Right cardiac atrium (tissue), 5 donors: ENCODE results near the gene CEP164. TPM values are rescaled to one million over a fixed set of nuclear protein-coding genes. Genes with fewer than 3 reads are reported as not detected.

Experiments
- ATAC-seq, 2 donors: fragments of 200-7000 bp; cut with Tn5 transposase; one replicate each; pipeline versions ENCODE4 v1.8.0 to v1.9.1; 2020; ENCODE audit warnings: moderate library complexity in 2 of 2, mild to moderate bottlenecking in 1 of 2
- DNase-seq, 3 donors: peaks; one replicate each; pipeline ENCODE4 v3.0.0-alpha.2; 2020
- H3K27ac ChIP-seq: one replicate; pipeline ENCODE4 v1.5.1; 2013; ENCODE audit warnings: mild to moderate bottlenecking, low read length, control low read depth, moderate library complexity
- H3K27me3 ChIP-seq: one replicate; pipeline ENCODE4 v1.6.1; 2013; ENCODE audit not compliant: control insufficient read depth, insufficient read depth
- H3K4me1 ChIP-seq: one replicate; pipeline ENCODE4 v1.6.1; 2013; ENCODE audit warnings: low read length; ENCODE audit not compliant: control insufficient read depth, insufficient read depth
- H3K4me3 ChIP-seq: one replicate; pipeline ENCODE4 v1.5.1; 2013; ENCODE audit warnings: low read length, control low read depth
- H3K9me3 ChIP-seq: one replicate; pipeline ENCODE4 v1.6.1; 2013; ENCODE audit warnings: low read length; ENCODE audit not compliant: control insufficient read depth
- WGBS: extraction: QIAGEN DNeasy Blood & Tissue Kit; methylation state at CpG from one replicate; pipeline ENCODE4 v1.1.7; 2013; 5-methylcytosine and 5-hydroxymethylcytosine counted together
- intact Hi-C, 4 donors: fragments of 100-400 bp; cut with DNase I; formaldehyde crosslinking; loops; one replicate each; pipeline versions ENCODE4 v1.11.0 to v1.14.0; 2022 to 2023
- polyA plus RNA-seq: library from polyadenylated mRNA; stranded (reverse); fragments of 200-250 nt; gene quantifications from one replicate; pipeline ENCODE4 v1.2.3, GENCODE V29; 2013
- total RNA-seq, 4 donors: library from RNA; stranded (reverse); fragmentation: NEBNext Ultra II Directional; extraction: Animal tissue kit (Norgen Biotek cat#: 25700); gene quantifications; one replicate each; pipeline ENCODE4 v1.2.1, GENCODE V29; 2021
- donor health status: healthy with polysubstance abuse.
- donor health status: DM: no; HTN: yes; CAD: no.
- donor health status: DM: no; HTN: no; CAD: no.
- donor health status: DM: no; HTN: yes; CAD: no; lungs with severe emphysema.
- donor health status: DM: yes; HTN: yes; CAD: no.

The CEP164 gene
- total and polyA plus RNA-seq, 5 donors, result 7.9 to 10.6 (median 9.0) TPM

DNA sequence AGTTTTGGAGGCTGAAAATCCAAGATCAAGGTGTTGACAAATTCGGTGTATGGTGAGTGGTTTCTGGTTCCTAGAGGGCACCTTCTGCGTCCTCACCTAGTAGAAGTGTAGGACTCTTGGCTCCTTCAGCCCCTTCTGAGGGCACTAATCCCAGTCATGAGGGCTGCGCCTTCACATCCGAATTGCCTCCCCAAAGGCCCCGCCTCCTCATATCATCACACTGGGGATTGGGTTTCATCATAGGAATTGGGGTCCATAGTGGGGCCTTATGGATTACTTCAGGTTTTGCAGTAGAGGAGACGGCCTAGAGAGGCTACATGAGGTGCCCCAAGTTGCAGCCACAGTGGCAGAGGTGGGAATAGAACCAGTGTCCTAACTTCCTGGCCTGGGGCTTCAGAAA, 87.1 kb downstream of the CEP164 start:
- Histone ChIP-seq H3K9me3 (no peaks in the 10 kb centered on the region), H3K4me3 (no peak overlapping the region), H3K4me1 (no peaks in the 10 kb centered on the region), H3K27me3 (no peaks in the 10 kb centered on the region), H3K27ac (no peak overlapping the region)
- intact Hi-C loops, result no loop called here
- DNase-seq (no peak), ATAC-seq (no peak)
- 95% methylated on average over 6 of the region's 6 CpGs for WGBS

- intact Hi-C loops, result no loop called here
- Histone ChIP-seq H3K4me1 (no peaks in the 10 kb centered on the region), H3K9me3 (no peaks in the 10 kb centered on the region), H3K27me3 (no peaks in the 10 kb centered on the region), H3K4me3 (no peak overlapping the region), H3K27ac (no peak overlapping the region)
- DNase-seq (no peak), ATAC-seq (no peak)
- WGBS, result 77% methylated on average over 8 of the region's 8 CpGs
Observed at GRCh38 chr11:117415358-117415896, 87.8 kb downstream of the CEP164 start.

DNA sequence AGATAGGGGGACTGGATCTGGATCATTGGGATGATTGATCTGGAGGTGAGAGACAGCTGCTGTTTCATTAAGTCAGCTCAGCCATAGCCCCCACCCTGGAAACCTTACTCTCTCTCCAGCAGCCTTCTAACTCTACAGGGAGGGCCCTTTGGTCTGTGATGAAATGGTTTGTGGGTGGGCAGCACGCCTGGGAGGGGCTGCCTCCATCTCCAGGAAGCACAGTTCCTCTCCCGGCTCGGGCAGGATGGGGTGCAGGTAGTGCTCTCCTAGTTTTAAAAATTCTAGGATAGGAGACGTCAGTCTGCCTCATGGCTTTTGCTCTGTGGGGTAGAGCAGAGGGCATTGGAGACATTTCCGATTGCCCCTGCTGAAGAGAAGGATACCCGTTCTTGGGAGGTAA, 89.7 kb downstream of the CEP164 start:
- intact Hi-C loops, result no loop called here

DNA sequence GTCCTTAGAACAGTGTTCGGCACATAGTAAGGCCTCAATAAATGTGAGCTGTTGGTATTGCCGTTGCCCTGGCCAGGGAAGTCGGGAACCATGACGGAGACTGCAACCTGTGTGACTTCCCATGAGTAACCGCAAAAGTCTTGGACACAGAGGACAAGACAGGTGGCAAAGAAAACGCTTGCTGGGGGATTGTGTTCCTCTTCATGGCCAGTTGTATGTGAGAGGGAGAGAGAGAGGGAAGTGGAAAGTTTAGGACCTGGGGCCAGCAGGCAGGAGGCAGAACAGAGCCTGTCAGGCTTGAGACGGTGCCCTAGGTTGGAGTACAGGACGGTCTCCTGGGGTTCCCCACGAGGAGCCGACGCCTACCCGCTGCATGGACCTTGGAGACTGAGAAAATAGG, 90.2 kb downstream of the CEP164 start:
- no peak overlapping the region for H3K27ac ChIP-seq
- H3K4me3 ChIP-seq, result no peak overlapping the region
- no peaks in the 10 kb centered on the region for H3K27me3 ChIP-seq
- ATAC-seq (no peak), DNase-seq (no peak)
- H3K9me3 ChIP-seq, result no peaks in the 10 kb centered on the region
- intact Hi-C loops, result no loop called here
- no peaks in the 10 kb centered on the region for H3K4me1 ChIP-seq
- 85% methylated on average over 12 of the region's 12 CpGs for WGBS

More for the DNA sequence above, 89.7 kb downstream of the CEP164 start:
- no peak overlapping the region for H3K4me3 ChIP-seq
- ATAC-seq (no peak), DNase-seq (no peak)
- no peaks in the 10 kb centered on the region for H3K27me3 ChIP-seq
- no peaks in the 10 kb centered on the region for H3K9me3 ChIP-seq
- 57% methylated on average over 6 of the region's 6 CpGs for WGBS
- no peaks in the 10 kb centered on the region for H3K4me1 ChIP-seq
- H3K27ac ChIP-seq, result no peak overlapping the region

DNA sequence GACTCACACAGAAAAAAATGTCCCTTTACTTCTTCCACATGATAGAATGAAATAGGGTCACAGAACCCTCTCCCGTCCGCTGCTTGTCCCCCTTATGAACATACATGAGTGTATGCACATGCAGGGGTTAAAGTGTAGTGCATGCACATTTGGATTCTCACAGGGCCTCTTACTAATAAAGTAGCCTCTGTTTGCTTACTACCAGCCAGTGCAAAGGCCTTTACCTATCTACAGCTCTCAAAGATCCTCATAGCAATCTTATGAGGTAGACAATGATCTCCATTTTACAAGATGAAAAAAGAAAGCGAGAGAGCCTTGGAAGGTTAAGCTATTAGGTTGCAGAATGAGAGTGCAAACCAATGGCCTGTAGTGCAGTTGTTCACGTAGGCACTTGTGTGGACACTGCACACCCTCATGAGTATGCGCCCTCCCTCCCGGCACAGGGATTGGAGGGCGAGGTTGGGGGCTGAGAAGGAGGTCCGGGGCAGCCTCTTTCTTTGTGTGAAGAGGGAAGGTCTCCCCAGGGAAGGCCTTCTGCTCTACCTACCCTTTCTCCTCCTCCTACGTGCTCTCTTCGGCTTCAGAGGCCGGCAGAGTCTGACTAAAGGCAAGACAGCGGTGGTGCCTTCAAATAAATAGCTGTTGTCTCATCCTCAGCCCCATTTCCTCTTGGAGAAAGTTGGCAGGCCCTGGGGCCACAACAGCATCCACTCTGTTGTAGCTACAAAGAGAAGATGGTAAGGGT, 91.3 kb downstream of the CEP164 start:
- H3K27ac ChIP-seq, result no peak overlapping the region
- H3K27me3 ChIP-seq, result no peaks in the 10 kb centered on the region
- no peaks in the 10 kb centered on the region for H3K4me1 ChIP-seq
- 90% methylated on average over 12 of the region's 12 CpGs for WGBS
- ATAC-seq (no peak), DNase-seq (no peak)
- intact Hi-C loops, result no loop called here
- no peak overlapping the region for H3K4me3 ChIP-seq
- H3K9me3 ChIP-seq, result no peaks in the 10 kb centered on the region

- H3K27ac ChIP-seq, result no peak overlapping the region
- DNase-seq (no peak), ATAC-seq (no peak)
- no peak overlapping the region for H3K4me3 ChIP-seq
- no peaks in the 10 kb centered on the region for H3K27me3 ChIP-seq
- H3K9me3 ChIP-seq, result no peaks in the 10 kb centered on the region
- intact Hi-C loops, result loop anchor here in 1 of 4 donors (10.0 kb wide), 1 partner anchor 635 kb away; no protein-coding TSS in a partner anchor
- 80% methylated on average over 12 of the region's 12 CpGs for whole genome bisulfite sequencing
- H3K4me1 ChIP-seq, result no peaks in the 10 kb centered on the region
Observed at GRCh38 chr11:117419482-117420142, 92.0 kb downstream of the CEP164 start.

DNA sequence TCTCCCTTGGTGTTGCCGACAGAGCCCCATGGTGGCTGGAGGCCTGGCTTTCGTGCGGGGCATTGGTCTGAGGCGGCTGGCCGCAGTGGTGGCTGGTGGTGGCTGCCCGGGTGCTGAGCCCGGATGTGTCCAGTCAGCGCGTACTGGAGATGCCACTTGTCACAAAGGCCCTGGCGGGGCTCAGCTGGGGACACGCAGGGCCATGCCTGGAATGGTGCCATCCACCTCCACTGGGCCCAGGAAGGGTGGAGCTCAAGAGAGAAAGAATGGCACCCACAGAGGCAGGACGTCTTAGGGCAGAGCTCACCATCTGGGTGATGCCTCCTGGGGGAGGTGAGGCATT, 92.5 kb downstream of the CEP164 start:
- Histone ChIP-seq H3K4me3 (no peak overlapping the region), H3K27ac (no peak overlapping the region), H3K27me3 (no peaks in the 10 kb centered on the region), H3K4me1 (no peaks in the 10 kb centered on the region), H3K9me3 (no peaks in the 10 kb centered on the region)
- ATAC-seq, result no peak
- 88% methylated on average over 12 of the region's 12 CpGs for WGBS
- DNase-seq, result no peak
- intact Hi-C loops, result loop anchor here in 1 of 4 donors (10.0 kb wide), 1 partner anchor 635 kb away; no protein-coding TSS in a partner anchor

DNA sequence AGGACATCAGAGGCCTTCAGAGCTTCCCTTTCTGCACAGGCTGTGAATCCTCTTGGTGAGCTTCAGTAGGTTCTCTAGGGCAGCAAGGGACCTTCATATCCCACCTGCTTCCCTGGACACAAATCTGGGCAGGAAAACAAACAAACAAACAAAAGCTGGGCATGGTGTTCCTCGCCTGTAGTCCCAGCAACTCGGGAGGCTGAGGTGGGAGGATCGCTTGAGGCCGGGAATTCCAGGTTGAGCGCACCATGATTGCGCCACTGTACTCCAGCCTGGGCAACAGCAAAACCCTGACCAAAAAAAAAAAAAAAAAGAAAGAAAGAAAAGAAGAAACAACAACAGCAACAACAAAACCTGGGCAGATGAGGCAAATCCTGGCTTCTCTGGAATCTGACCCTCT, 92.9 kb downstream of the CEP164 start:
- Histone ChIP-seq H3K4me3 (no peak overlapping the region), H3K27me3 (no peaks in the 10 kb centered on the region), H3K4me1 (no peaks in the 10 kb centered on the region), H3K9me3 (no peaks in the 10 kb centered on the region), H3K27ac (no peak overlapping the region)
- ATAC-seq (no peak), DNase-seq (no peak)
- intact Hi-C loops, result loop anchor here in 1 of 4 donors (10.0 kb wide), 1 partner anchor 634 kb away; no protein-coding TSS in a partner anchor
- WGBS, result 96% methylated on average over 6 of the region's 6 CpGs

GRCh38 chr11:117421041-117421440, 93.4 kb downstream of the CEP164 start:
- H3K4me1 ChIP-seq, result no peaks in the 10 kb centered on the region
- ATAC-seq (no peak), DNase-seq (no peak)
- H3K27ac ChIP-seq, result no peak overlapping the region
- no peaks in the 10 kb centered on the region for H3K9me3 ChIP-seq
- no peaks in the 10 kb centered on the region for H3K27me3 ChIP-seq
- intact Hi-C loops, result loop anchor here in 1 of 4 donors (10.0 kb wide), 1 partner anchor 634 kb away; no protein-coding TSS in a partner anchor
- no peak overlapping the region for H3K4me3 ChIP-seq
- 84% methylated on average over 13 of the region's 13 CpGs for WGBS

GRCh38 chr11:117421476-117421875, 93.8 kb downstream of the CEP164 start:
- ATAC-seq, result no peak
- H3K4me1 ChIP-seq, result no peaks in the 10 kb centered on the region
- no peaks in the 10 kb centered on the region for H3K27me3 ChIP-seq
- intact Hi-C loops, result loop anchor here in 1 of 4 donors (10.0 kb wide), 1 partner anchor 633 kb away; no protein-coding TSS in a partner anchor
- 76% methylated on average over 7 of the region's 7 CpGs for WGBS
- no peak overlapping the region for H3K4me3 ChIP-seq
- DNase-seq, result no peak
- H3K9me3 ChIP-seq, result no peaks in the 10 kb centered on the region
- H3K27ac ChIP-seq, result no peak overlapping the region

- WGBS, result 88% methylated on average over 14 of the region's 14 CpGs
- H3K4me3 ChIP-seq, result no peak overlapping the region
- H3K27me3 ChIP-seq, result no peaks in the 10 kb centered on the region
- no peak for ATAC-seq
- H3K27ac ChIP-seq, result no peak overlapping the region
- H3K4me1 ChIP-seq, result no peaks in the 10 kb centered on the region
- no peak for DNase-seq
- H3K9me3 ChIP-seq, result no peaks in the 10 kb centered on the region
- intact Hi-C loops, result loop anchor here in 1 of 4 donors (10.0 kb wide), 1 partner anchor 632 kb away; no protein-coding TSS in a partner anchor
Observed at GRCh38 chr11:117423046-117423575, 95.5 kb downstream of the CEP164 start.
